Activated CD4-positive, alpha-beta memory T cell treated with anti-CD3 and anti-CD28 coated beads, Interleukin-2, amount 10 ng/mL, durations not matched to agents 7 days and 5 days (primary cell): ENCODE results near the gene RPS6KA5. TPM values are rescaled to one million over a fixed set of nuclear protein-coding genes. Genes with fewer than 3 reads are reported as not detected.
A peak's percentile ranks its signal among the peaks of the same experiment; 100 is the strongest.
"Not testable (repeated sequence)": the region's sequence is repeated elsewhere in the genome, so short reads cannot be mapped to it uniquely, and the experiment has no call there.

Experiments
- CTCF ChIA-PET: fragments of 350-600 bp; sonication (Branson Sonifier 250); formaldehyde crosslinking; loops from one replicate; lab custom pipeline; 2021; ENCODE audit warnings: antibody characterized with exemption, inconsistent platforms; lab: Charles Lee
- POLR2A ChIA-PET: fragments of 350-600 bp; sonication (Branson Sonifier 250); formaldehyde crosslinking; loops from one replicate; lab custom pipeline; 2021; ENCODE audit warnings: antibody characterized with exemption; lab: Charles Lee
- DNase-seq: peaks from one replicate; pipeline ENCODE4 v3.0.0-alpha.2; 2020
- H3K27ac Mint-ChIP-seq: one replicate; pipeline ENCODE4 v1.8.0; 2021; ENCODE audit warnings: mild to moderate bottlenecking, mixed read lengths
- H3K27me3 Mint-ChIP-seq: one replicate; pipeline ENCODE4 v1.8.0; 2021; ENCODE audit warnings: mixed read lengths
- H3K36me3 Mint-ChIP-seq: one replicate; pipeline ENCODE4 v1.8.0; 2021; ENCODE audit warnings: low read depth, mixed read lengths
- H3K4me1 Mint-ChIP-seq: one replicate; pipeline ENCODE4 v1.8.0; 2021; ENCODE audit warnings: mixed read lengths
- H3K4me3 Mint-ChIP-seq: one replicate; pipeline ENCODE4 v1.8.0; 2021; ENCODE audit warnings: mild to moderate bottlenecking, mixed read lengths
- H3K9me3 Mint-ChIP-seq: one replicate; pipeline ENCODE4 v1.8.0; 2021; ENCODE audit warnings: mixed read lengths
- total RNA-seq, 2 experiments: library from RNA; stranded (reverse); gene quantifications; one replicate each; pipeline ENCODE4 v1.2.3, GENCODE V29; 2021

Gene RPS6KA5
- total RNA-seq, 2 experiments from 2014 or later, result 44.5 to 49.9 TPM

DNA sequence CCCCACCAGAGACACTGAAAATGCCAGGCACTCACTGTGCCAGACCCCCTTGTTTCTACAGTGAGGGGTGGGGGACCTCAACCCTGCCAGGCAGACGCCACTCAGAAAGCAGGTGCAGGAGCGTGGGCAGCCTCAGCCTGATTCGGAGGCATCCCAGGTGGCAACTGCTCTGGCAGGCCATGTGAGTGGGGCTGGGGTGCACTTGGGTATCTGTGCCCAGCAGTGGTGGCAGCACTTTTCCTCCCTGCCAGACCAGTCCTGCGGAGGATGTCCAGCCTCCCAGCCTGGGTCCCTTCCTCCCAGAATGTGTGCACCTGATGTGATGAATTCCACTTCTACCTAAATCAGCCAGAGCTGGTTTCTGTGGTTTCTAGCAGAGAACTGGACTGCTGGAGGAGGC lies 230.8 kb downstream of the RPS6KA5 start:
- Mint-ChIP-seq H3K27ac (peak overlapping the region; percentile 97), H3K4me1 (peaks cover 31% of the 10 kb centered on the region), H3K9me3 (peaks cover 8% of the 10 kb centered on the region), H3K27me3 (peaks cover 2% of the 10 kb centered on the region), H3K36me3 (peaks cover 7% of the 10 kb centered on the region), H3K4me3 (no peak overlapping the region)
- DNase-seq, result no peak
- ChIA-PET CTCF (no interaction called here), POLR2A (interaction anchor here (1.3 kb wide), 1 partner anchor 19 kb away, joined by 3 read pairs; no protein-coding TSS in a partner anchor)

DNA sequence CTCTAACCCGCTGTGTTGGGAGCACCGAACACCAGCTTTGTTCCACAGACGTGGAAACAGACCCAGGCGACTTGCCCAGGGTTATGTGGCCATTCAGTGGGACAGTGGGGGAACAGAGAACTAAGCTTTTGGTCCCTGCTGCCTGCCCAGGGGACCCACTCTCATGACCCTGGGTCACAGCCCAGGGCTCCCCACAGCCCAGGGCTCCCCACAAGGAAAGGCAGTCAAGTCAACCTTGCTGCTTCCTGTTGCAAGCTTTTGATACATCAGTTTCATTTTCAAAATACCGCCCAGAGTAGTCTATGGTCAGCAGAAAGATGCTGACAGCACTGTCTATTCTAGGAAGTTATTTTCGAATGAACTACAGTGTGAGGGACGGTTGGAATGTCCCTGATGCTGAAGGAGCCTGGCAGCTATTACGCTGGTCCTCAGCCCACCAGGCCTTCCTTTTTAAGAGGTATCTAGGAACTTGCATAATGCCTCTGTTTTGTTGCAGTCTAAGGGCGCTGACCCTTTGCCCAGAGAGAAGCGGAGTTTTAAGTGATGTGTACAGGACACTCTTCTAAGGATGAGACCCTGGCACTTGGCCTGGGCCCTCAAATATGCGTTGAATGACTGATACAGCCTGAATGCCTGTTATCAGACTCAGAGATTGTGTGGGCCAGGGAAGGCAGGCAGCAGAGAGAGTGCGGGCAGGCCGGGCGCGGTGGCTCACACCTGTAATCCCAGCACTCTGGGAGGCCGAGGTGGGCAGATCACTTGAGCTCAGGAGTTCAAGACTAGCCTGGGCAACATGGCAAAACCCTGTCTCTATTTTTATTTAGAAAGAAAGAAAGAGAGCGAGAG lies 231.6 kb downstream of the RPS6KA5 start:
- ChIA-PET CTCF (interaction anchor here (0.8 to 1.1 kb wide), 3 partner anchors 12 to 365 kb away, joined by 3 to 6 read pairs (median 4); no protein-coding TSS in a partner anchor), POLR2A (interaction anchor here (0.7 to 1.6 kb wide), 15 partner anchors 8 to 666 kb away, joined by 3 to 9 read pairs (median 3); partner anchors contain the start of gene DGLUCY)
- peaks cover 11% of the 10 kb centered on the region for H3K36me3 Mint-ChIP-seq
- peak overlapping the region; percentile 74 for H3K4me3 Mint-ChIP-seq
- H3K9me3 Mint-ChIP-seq, result peaks cover 10% of the 10 kb centered on the region
- peak overlapping the region; percentile 97 for H3K27ac Mint-ChIP-seq
- DNase-seq, result peak; percentile 56
- H3K27me3 Mint-ChIP-seq, result peaks cover under 1% of the 10 kb centered on the region
- peaks cover 28% of the 10 kb centered on the region for H3K4me1 Mint-ChIP-seq

DNA sequence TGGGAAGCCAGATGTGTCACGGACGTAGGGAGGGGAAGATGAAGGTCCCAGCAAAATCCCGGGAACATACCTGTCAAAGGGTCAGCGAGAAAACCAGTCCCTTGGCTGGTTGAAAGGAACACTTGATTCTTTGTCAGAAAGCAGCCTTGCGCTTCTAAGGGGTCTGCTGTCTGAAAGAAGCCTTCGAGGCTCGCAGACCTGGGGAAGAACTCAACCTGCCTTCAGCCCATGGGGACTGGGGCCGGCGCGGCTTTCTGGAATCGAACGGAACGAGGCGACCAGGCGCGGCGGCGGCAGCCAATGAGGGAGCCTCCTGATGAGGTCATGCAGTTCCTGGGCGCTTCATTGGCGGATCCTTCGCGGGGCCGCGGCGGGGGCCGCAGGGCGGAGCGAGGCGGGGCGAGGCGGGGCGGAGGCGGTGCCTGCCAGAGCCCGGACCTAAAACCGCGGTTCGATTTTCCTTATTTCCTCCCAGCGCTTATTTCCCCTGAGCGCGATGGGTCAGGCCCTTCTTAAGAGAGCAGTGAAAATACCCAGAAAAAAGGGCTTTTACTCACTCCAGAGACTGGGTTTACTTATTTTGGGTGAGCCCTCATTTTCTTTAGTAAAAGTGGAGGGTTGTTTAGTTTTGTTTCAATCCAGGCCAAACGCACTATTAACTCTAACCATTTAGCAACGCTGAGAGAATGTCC lies 232.4 kb downstream of the RPS6KA5 start:
- peak overlapping the region; percentile 97 for H3K27ac Mint-ChIP-seq
- peak overlapping the region; percentile 74 for H3K4me3 Mint-ChIP-seq
- peaks cover 17% of the 10 kb centered on the region for H3K9me3 Mint-ChIP-seq
- H3K36me3 Mint-ChIP-seq, result peaks cover 17% of the 10 kb centered on the region
- H3K4me1 Mint-ChIP-seq, result peaks cover 28% of the 10 kb centered on the region
- peak; percentile 95 for DNase-seq
- CTCF ChIA-PET, result interaction anchor here (0.8 to 1.1 kb wide), 3 partner anchors 11 to 366 kb away, joined by 3 to 6 read pairs (median 4); no protein-coding TSS in a partner anchor
- no peaks in the 10 kb centered on the region for H3K27me3 Mint-ChIP-seq
- POLR2A ChIA-PET, result interaction anchor here (0.9 to 1.6 kb wide), 16 partner anchors 9 to 667 kb away, joined by 3 to 9 read pairs (median 3); partner anchors contain the start of gene DGLUCY

DNA sequence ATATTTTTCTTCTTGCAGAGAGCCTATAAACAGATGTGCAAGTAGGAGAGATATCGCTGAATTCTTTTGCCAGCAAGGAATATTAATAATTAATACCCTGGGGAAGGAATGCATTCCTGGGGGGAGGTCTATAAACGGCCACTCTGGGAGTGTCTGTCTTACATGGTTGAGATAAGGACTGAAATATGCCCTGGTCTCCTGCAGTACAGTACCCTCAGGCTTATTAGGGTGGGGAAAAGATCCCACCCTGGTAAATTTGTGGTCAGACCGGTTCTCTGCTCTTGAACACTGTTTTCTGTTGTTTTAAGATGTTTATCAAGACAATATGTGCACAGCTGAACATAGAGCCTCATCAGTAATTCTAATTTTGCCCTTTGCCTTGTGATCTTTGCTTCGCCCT lies 236.9 kb downstream of the RPS6KA5 start:
- H3K27me3 Mint-ChIP-seq, CTCF ChIA-PET, POLR2A ChIA-PET, H3K27ac Mint-ChIP-seq, DNase-seq, H3K4me3 Mint-ChIP-seq: not testable (repeated sequence)
- Mint-ChIP-seq H3K9me3 (peaks cover 17% of the 10 kb centered on the region), H3K36me3 (peaks cover 21% of the 10 kb centered on the region), H3K4me1 (peaks cover 26% of the 10 kb centered on the region)

DNA sequence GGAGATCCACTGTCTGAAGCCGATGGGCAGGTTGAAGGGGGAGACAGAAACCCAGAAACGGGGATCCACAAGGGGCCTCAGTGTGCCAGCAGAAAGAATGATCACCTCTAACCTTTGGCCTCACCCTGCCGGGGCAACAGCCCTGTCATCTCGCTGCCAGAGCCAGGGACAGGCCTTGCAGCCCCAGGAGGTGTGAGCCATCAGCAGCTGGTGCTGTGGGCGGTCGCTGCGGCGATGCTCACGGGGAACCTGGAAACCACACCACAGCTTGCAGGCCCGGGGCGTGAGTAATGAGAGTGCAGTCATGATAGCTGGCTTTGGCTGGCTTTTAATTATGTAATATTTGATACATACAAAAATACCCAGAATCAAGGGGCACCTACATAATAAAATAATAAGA lies 239.5 kb downstream of the RPS6KA5 start:
- peaks cover 17% of the 10 kb centered on the region for H3K9me3 Mint-ChIP-seq
- no peak overlapping the region for H3K4me3 Mint-ChIP-seq
- peaks cover 11% of the 10 kb centered on the region for H3K27me3 Mint-ChIP-seq
- peak; percentile 82 for DNase-seq
- CTCF ChIA-PET, result interaction anchor here (0.5 to 1.6 kb wide), 5 partner anchors 15 to 466 kb away, joined by 3 to 6 read pairs (median 3); no protein-coding TSS in a partner anchor
- H3K4me1 Mint-ChIP-seq, result peaks cover 15% of the 10 kb centered on the region
- peaks cover 17% of the 10 kb centered on the region for H3K36me3 Mint-ChIP-seq
- POLR2A ChIA-PET, result interaction anchor here (0.9 to 2.0 kb wide), 3 partner anchors 8 to 438 kb away, joined by 3 to 10 read pairs (median 3); no protein-coding TSS in a partner anchor
- H3K27ac Mint-ChIP-seq, result no peak overlapping the region

DNA sequence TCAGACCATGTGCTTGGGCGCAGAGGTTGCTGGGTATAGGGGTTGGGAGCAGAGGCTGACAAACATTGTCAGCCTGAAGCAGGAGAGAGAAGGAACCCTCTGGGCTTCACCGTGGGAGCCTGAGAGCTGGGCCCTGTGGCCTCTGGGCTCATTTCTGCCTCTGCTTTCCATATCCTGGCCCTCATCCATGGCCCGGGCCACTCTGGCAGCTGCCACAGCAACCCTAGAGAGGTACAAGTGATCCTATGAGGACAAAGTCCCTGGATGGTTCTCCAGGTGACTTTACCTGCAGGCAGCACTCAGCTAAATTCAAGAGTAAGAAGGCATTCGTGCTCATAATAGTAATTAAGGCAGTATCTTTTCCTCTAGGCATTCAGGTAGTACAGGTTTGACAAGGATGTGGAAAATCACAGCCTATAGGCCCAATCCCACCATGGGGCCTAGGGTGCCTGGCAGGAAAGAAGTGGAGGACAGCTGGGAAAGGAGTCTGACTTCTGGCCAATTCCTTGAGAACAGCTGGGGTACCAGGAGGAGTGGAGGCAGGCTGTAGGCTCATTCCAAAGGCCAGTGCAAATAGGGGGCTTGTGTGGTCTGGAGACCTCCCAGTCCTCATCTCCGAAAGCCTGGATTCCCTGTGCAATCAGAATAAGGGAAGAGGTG lies 240.6 kb downstream of the RPS6KA5 start:
- ChIA-PET CTCF (interaction anchor here (1.6 kb wide), 1 partner anchor 61 kb away, joined by 5 read pairs; no protein-coding TSS in a partner anchor), POLR2A (interaction anchor here (0.8 to 2.0 kb wide), 2 partner anchors 10 to 61 kb away, joined by 3 to 10 read pairs; no protein-coding TSS in a partner anchor)
- Mint-ChIP-seq H3K4me1 (peaks cover 19% of the 10 kb centered on the region), H3K27ac (no peak overlapping the region), H3K36me3 (peaks cover 14% of the 10 kb centered on the region), H3K27me3 (peaks cover 18% of the 10 kb centered on the region), H3K9me3 (peaks cover 12% of the 10 kb centered on the region), H3K4me3 (no peak overlapping the region)
- DNase-seq, result no peak

DNA sequence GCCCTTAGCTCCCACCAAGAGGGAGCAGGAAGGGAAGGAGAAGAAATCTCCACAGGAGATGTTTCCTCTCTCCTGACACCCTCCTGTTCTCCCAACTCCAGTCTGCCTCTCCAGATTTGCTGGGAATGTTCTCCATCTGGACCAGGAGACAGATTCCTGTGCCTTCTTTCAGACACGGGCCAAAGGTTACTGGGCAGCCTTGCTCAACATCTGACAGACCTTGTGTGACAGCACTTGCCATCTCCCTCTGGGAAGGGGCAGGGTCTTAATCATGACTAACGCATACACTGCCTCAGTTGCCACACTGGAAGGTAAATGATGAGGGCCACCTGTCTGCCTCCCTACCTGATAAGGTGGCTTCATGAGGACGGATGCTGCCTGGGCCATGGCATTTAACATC lies 241.7 kb downstream of the RPS6KA5 start:
- ChIA-PET CTCF (interaction anchor here (0.7 kb wide), 1 partner anchor 72 kb away, joined by 3 read pairs; no protein-coding TSS in a partner anchor), POLR2A (no interaction called here)
- H3K27ac Mint-ChIP-seq, result no peak overlapping the region
- DNase-seq, result no peak
- H3K36me3 Mint-ChIP-seq, result peaks cover 8% of the 10 kb centered on the region
- H3K4me3 Mint-ChIP-seq, result no peak overlapping the region
- H3K4me1 Mint-ChIP-seq, result peaks cover 21% of the 10 kb centered on the region
- H3K9me3 Mint-ChIP-seq, result peaks cover 6% of the 10 kb centered on the region
- peaks cover 23% of the 10 kb centered on the region for H3K27me3 Mint-ChIP-seq

DNA sequence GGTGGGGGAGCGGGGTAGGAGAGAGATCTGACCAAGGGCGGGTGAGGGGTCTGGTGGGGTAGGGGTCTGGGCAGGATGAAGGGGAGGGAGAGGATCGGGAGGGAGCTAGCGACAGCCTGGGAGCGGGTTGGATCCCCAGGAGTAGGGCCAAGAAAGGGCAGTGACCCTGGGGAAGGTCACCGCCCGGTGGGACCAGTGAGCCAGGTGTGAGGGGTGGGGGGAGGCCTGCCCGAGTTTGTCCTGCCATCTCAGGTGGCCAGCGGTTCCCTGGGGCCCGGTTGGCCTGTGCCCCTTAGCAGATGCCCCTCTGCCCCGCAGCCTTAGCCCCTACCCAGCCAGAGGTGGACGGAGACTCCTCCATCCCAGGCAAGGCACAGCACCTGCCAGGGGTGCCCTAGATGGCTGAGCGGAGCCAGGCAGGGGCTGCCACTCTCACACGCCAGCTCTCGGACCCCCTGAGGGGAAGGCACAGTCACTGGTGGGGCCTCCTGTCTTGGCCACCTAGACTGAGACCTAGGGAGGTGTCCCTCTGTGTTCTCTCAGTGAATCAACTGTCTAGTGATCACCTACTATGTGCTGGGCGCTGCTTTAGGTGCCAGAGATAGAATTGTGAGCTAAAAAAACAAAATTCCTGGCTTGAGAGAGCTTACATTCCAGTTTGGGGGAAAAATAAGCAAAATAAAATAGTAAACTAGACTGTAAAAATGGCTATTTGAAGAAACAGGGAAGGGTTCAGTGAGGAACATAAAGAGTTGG lies 243.6 kb downstream of the RPS6KA5 start:
- peaks cover under 1% of the 10 kb centered on the region for H3K36me3 Mint-ChIP-seq
- no peak for DNase-seq
- peaks cover 23% of the 10 kb centered on the region for H3K27me3 Mint-ChIP-seq
- H3K4me3 Mint-ChIP-seq, result peak overlapping the region; percentile 34
- H3K27ac Mint-ChIP-seq, result no peak overlapping the region
- CTCF ChIA-PET, result interaction anchor here (0.6 to 1.6 kb wide), 4 partner anchors 12 to 311 kb away, joined by 4 to 9 read pairs (median 6); no protein-coding TSS in a partner anchor
- H3K4me1 Mint-ChIP-seq, result peaks cover 20% of the 10 kb centered on the region
- H3K9me3 Mint-ChIP-seq, result no peaks in the 10 kb centered on the region
- POLR2A ChIA-PET, result interaction anchor here (1.0 to 1.3 kb wide), 2 partner anchors 10 to 58 kb away, joined by 4 read pairs; no protein-coding TSS in a partner anchor

DNA sequence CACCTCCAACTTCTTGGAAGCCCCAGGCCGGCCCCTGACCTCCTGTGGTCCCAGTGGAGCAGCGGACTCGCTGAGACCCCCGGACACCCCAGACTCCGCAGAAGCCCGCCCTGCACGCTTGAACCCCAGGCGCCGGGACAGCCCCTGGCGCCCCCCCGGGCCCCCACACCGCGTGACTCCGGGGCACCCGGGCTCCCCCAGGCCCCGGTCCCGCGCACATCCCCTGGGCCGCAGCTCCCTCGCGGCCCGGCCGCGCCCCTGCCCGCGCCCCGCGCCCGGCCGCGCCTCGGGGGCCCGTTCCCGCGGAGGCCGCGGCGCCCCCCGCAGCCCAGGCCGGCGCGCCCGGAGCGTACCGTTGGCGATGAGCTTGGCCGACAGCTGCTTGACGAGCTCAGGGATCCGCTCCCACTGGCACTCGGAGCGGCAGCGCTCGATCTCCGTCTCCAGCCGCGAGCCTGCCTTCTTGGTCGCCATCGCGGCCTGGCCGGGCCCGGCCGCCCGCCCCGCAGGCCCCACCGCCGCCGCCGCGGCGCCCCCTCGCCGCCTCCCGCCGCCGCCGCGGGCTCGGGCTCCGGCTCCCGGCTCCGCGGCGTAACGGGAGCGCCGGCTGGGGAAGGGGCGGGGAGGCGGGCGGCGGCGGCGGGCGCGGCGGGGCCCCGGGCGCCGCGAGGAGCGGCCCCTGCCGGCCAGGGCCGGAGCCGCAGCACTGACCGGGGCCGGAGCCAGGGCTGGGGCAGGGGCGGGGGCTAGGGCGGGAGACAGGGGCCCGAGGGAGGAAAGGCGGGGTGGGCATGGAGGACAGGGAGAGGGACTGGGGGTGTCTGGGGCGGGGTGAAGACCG lies 244.4 kb downstream of the RPS6KA5 start, which contains the start of gene TTC7B:
TSS of gene TTC7B (minus strand) at position 609 of the 841 bp plus-strand sequence. CDS start at position 474, 135 bp downstream.
- Mint-ChIP-seq H3K4me1 (peaks cover 15% of the 10 kb centered on the region), H3K4me3 (peak within 1 kb of the TSS; percentile 67), H3K27ac (no peak within 1 kb of the TSS), H3K27me3 (peaks cover 23% of the 10 kb centered on the region), H3K36me3 (no peaks in the 10 kb centered on the region), H3K9me3 (no peaks in the 10 kb centered on the region)
- peak; percentile 30 for DNase-seq
- ChIA-PET POLR2A (interaction anchor here (0.8 to 1.0 kb wide), 2 partner anchors 13 to 57 kb away, joined by 3 to 4 read pairs; no protein-coding TSS in a partner anchor), CTCF (interaction anchor here (1.6 kb wide), 1 partner anchor 15 kb away, joined by 9 read pairs; no protein-coding TSS in a partner anchor)

DNA sequence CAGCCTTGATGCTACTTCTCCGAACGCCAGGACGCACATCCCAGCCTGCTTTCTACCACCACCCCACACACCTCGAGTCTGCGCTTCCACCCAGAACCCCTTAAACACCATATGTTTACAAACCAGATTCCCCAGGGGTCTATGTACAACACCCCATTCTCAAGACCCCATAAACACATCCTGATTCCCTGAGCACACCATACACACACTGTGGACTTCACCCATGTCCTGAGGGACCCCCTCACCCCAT lies 244.9 kb downstream of the RPS6KA5 start:
- no peaks in the 10 kb centered on the region for H3K36me3 Mint-ChIP-seq
- H3K4me1 Mint-ChIP-seq, result peaks cover 10% of the 10 kb centered on the region
- CTCF ChIA-PET, result interaction anchor here (1.6 kb wide), 1 partner anchor 14 kb away, joined by 9 read pairs; no protein-coding TSS in a partner anchor
- peak overlapping the region; percentile 67 for H3K4me3 Mint-ChIP-seq
- POLR2A ChIA-PET, result interaction anchor here (0.8 to 1.0 kb wide), 2 partner anchors 13 to 57 kb away, joined by 3 to 4 read pairs; no protein-coding TSS in a partner anchor
- DNase-seq, result no peak
- H3K27ac Mint-ChIP-seq, result no peak overlapping the region
- no peaks in the 10 kb centered on the region for H3K9me3 Mint-ChIP-seq
- peaks cover 23% of the 10 kb centered on the region for H3K27me3 Mint-ChIP-seq
